Measurements from ENCODE around the gene FAM114A1. TPM values are rescaled to one million over a fixed set of nuclear protein-coding genes. Genes with fewer than 3 reads are reported as not detected.

FAM114A1 gene
- total RNA-seq, 1 donor from 2014 or later: 11.3 TPM

GRCh38 chr4:38994135-38994534 lies 126.5 kb downstream of the FAM114A1 start:
- Mint-ChIP-seq H3K36me3 (ENCODE audit: low read depth) (no peaks in the 10 kb centered on the region), H3K9me3 (no peaks in the 10 kb centered on the region), H3K27me3 (ENCODE audit: low read depth) (no peaks in the 10 kb centered on the region), H3K4me1 (no peaks in the 10 kb centered on the region), H3K4me3 (no peak overlapping the region), H3K27ac (ENCODE audit: unreplicated experiment) (no peak overlapping the region)
- no peak for TF ChIP-seq CTCF (conservative IDR thresholded peaks at IDR 0.05)
- DNase-seq (ENCODE audit: low read depth, low spot score): no peak

Small RNA genes within 50 kb of the gene (microRNA-seq; reads per million reads assigned to microRNA genes)
- 264 reads per million, percentile 69 among the genes with 10 or more reads in this experiment for gene MIR574

Other genes with a start within 250 kb of the FAM114A1 start
- 38.2 and 38.4 TPM in 2 replicates for gene KLF3, start 203.6 kb upstream of the FAM114A1 start, total RNA-seq
- gene TLR10, start 84.8 kb upstream of the FAM114A1 start, total RNA-seq: not detected in 2 replicates
- gene TLR1, start 63.0 kb upstream of the FAM114A1 start, total RNA-seq: not detected in 2 replicates
- 0.11 and 0.19 TPM in 2 replicates for gene TLR6, start 11.0 kb upstream of the FAM114A1 start, total RNA-seq
- gene TMEM156, start 164.6 kb downstream of the FAM114A1 start, total RNA-seq: not detected in 2 replicates
- 30.2 and 30.6 TPM in 2 replicates for gene KLHL5, start 194.4 kb downstream of the FAM114A1 start, total RNA-seq